OCI-LY1 (cell line): ENCODE data around the gene SCN10A.

Experiments
- H2AFZ ChIP-seq: fragments of 200-600 bp; sonication (generic), shearing (Covaris generic); 2 replicates; pipeline ENCODE4 v1.6.0; 2014; ENCODE audit warnings: antibody characterized with exemption, mild to moderate bottlenecking, low read length
- H3F3A ChIP-seq: fragments of 200-600 bp; sonication (generic), shearing (Covaris generic); 2 replicates; pipeline ENCODE4 v1.6.0; 2014; ENCODE audit warnings: mild to moderate bottlenecking, antibody characterized with exemption, low read length, moderate library complexity; ENCODE audit not compliant: insufficient read depth
- H3K27ac ChIP-seq: fragments of 200-600 bp; sonication (generic); 2 replicates; pipeline ENCODE4 v1.5.1; 2014; ENCODE audit warnings: low read length, mixed run types, mild to moderate bottlenecking, low read depth; ENCODE audit not compliant: poor library complexity, severe bottlenecking
- H3K27me3 ChIP-seq: fragments of 200-600 bp; sonication (generic); 2 replicates; pipeline ENCODE4 v1.6.0; 2014; ENCODE audit warnings: antibody characterized with exemption, mild to moderate bottlenecking, low read length, moderate library complexity; ENCODE audit not compliant: insufficient read depth
- H3K36me3 ChIP-seq: fragments of 200-600 bp; sonication (generic); 2 replicates; pipeline ENCODE4 v1.6.1; 2014; ENCODE audit warnings: mild to moderate bottlenecking, antibody characterized with exemption, low read length, moderate library complexity, mixed read lengths; ENCODE audit not compliant: insufficient read depth
- H3K4me1 ChIP-seq: fragments of 200-600 bp; sonication (generic); 2 replicates; pipeline ENCODE4 v1.5.1; 2014; ENCODE audit warnings: mild to moderate bottlenecking, low read length, moderate library complexity; ENCODE audit not compliant: insufficient read depth, severe bottlenecking
- H3K4me2 ChIP-seq: fragments of 200-600 bp; sonication (generic), shearing (Covaris generic); 2 replicates; pipeline ENCODE4 v1.6.1; 2014; ENCODE audit warnings: low read length
- H3K4me3 ChIP-seq: fragments of 200-600 bp; sonication (generic); 2 replicates; pipeline ENCODE4 v1.5.1; 2014; ENCODE audit warnings: low read length, low read depth, mild to moderate bottlenecking, mixed read lengths; ENCODE audit not compliant: poor library complexity, severe bottlenecking
- H3K79me2 ChIP-seq: fragments of 200-600 bp; shearing (Covaris generic); 2 replicates; pipeline ENCODE4 v1.6.1; 2016; ENCODE audit warnings: mixed run types, low read length, mixed read lengths; ENCODE audit not compliant: insufficient read depth
- H3K9ac ChIP-seq: fragments of 200-600 bp; sonication (generic), shearing (Covaris generic); 2 replicates; pipeline ENCODE4 v1.6.1; 2014; ENCODE audit warnings: mild to moderate bottlenecking, low read length, mixed read lengths
- H3K9me2 ChIP-seq: fragments of 200-600 bp; sonication (generic), shearing (Covaris generic); 2 replicates; pipeline ENCODE4 v1.6.1; 2014; ENCODE audit warnings: low read depth, mild to moderate bottlenecking, low read length, mixed read lengths
- H3K9me3 ChIP-seq: fragments of 200-600 bp; shearing (Covaris generic); 2 replicates; pipeline ENCODE4 v1.6.1; 2014; ENCODE audit warnings: low read length, mixed read lengths
- H4K20me1 ChIP-seq: fragments of 200-600 bp; sonication (generic), shearing (Covaris generic); 2 replicates; pipeline ENCODE4 v1.6.0; 2016; ENCODE audit warnings: mild to moderate bottlenecking, low read length; ENCODE audit not compliant: insufficient read depth
- EZH2 ChIP-seq: fragments of 200-600 bp; sonication (generic), shearing (Covaris generic); IDR thresholded peaks from 2 replicates; pipeline ENCODE4 v1.8.0; 2017; ENCODE audit warnings: borderline replicate concordance, mixed run types, mild to moderate bottlenecking, antibody characterized with exemption, low read length, moderate library complexity, mixed read lengths
- TF ChIP-seq, protein P1 (sequence below): fragments of 200-600 bp; sonication (generic), shearing (Covaris generic); IDR thresholded peaks from 2 replicates; pipeline ENCODE4 v1.5.1; 2017; ENCODE audit warnings: mild to moderate bottlenecking, antibody characterized with exemption, low read length, moderate library complexity, mixed read lengths

The SCN10A gene

DNA sequence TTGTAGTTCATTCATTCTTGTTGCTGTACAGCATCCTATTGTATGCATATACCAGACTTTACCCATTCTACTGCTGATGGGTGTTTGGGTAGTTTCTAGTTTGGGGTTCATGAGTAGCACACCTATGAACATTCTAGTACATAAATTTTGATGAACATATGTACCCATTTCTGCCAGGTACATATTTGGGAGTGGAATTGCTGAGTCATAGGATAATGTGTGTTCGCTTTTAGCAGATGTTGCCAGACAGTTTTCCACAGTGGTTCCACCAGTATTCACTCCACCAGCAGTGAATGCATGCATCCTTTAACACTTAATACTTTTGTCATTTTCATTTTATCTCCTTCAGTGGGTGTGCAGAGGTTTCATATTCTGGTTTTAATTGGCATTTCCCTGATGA lies 163.1 kb downstream of the SCN10A start:
- H3F3A ChIP-seq, result no peaks in the 10 kb centered on the region
- no peaks in the 10 kb centered on the region for H3K79me2 ChIP-seq
- H3K4me3 ChIP-seq, result no peak overlapping the region
- H3K9ac ChIP-seq, result no peak overlapping the region
- TF ChIP-seq, protein P1, sequence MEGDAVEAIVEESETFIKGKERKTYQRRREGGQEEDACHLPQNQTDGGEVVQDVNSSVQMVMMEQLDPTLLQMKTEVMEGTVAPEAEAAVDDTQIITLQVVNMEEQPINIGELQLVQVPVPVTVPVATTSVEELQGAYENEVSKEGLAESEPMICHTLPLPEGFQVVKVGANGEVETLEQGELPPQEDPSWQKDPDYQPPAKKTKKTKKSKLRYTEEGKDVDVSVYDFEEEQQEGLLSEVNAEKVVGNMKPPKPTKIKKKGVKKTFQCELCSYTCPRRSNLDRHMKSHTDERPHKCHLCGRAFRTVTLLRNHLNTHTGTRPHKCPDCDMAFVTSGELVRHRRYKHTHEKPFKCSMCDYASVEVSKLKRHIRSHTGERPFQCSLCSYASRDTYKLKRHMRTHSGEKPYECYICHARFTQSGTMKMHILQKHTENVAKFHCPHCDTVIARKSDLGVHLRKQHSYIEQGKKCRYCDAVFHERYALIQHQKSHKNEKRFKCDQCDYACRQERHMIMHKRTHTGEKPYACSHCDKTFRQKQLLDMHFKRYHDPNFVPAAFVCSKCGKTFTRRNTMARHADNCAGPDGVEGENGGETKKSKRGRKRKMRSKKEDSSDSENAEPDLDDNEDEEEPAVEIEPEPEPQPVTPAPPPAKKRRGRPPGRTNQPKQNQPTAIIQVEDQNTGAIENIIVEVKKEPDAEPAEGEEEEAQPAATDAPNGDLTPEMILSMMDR, result no peak
- TF ChIP-seq EZH2, result no peak
- no peaks in the 10 kb centered on the region for H3K27me3 ChIP-seq
- no peak overlapping the region for H3K27ac ChIP-seq
- H3K9me3 ChIP-seq, result no peaks in the 10 kb centered on the region
- H3K9me2 ChIP-seq, result no peaks in the 10 kb centered on the region
- H4K20me1 ChIP-seq, result no peaks in the 10 kb centered on the region
- H2AFZ ChIP-seq, result no peak overlapping the region
- H3K4me2 ChIP-seq, result no peak overlapping the region
- no peaks in the 10 kb centered on the region for H3K36me3 ChIP-seq
- peaks cover 9% of the 10 kb centered on the region for H3K4me1 ChIP-seq

DNA sequence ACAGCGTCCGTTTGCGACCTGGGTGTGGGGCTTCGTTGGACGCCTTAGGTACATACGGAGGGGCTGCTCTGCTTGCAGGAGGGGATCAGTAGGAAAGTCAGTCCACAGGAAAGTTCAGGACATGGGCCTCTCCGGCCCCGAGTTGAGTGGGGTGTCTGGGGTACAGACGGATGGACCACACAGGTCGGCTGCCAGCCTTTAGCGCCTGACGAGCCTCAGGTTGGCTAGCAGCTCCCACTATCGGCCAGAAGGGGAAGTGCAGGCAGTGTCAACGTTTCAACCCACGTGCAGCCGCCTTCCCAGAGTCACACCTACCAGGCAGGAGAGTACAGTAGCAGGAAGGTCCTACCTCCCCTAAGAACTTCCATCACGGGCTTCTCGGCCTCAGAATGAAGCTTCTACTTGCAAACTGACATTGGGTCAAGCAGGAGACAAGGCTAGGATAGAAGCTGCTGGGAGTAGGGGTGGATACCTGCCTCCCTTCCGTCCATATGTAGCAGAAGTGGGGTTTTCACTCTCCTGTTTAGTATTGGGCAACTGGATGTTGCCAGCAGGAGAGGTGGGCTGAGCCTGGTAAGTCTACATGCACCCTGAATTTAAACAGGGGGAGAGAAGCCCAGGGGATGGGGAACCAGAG lies 164.7 kb downstream of the SCN10A start:
- no peaks in the 10 kb centered on the region for H3K79me2 ChIP-seq
- H3K9ac ChIP-seq, result no peak overlapping the region
- H3K27me3 ChIP-seq, result no peaks in the 10 kb centered on the region
- H2AFZ ChIP-seq, result no peak overlapping the region
- H3K4me3 ChIP-seq, result no peak overlapping the region
- H3K27ac ChIP-seq, result no peak overlapping the region
- no peak overlapping the region; the same call in 1 of the 2 replicates for H3K4me2 ChIP-seq
- H3K36me3 ChIP-seq, result no peaks in the 10 kb centered on the region
- TF ChIP-seq EZH2, result no peak
- TF ChIP-seq, protein P1, result peak; percentile 86
- H3K4me1 ChIP-seq, result peaks cover 9% of the 10 kb centered on the region
- H4K20me1 ChIP-seq, result no peaks in the 10 kb centered on the region
- no peaks in the 10 kb centered on the region for H3K9me2 ChIP-seq
- no peaks in the 10 kb centered on the region for H3K9me3 ChIP-seq
- H3F3A ChIP-seq, result no peaks in the 10 kb centered on the region

DNA sequence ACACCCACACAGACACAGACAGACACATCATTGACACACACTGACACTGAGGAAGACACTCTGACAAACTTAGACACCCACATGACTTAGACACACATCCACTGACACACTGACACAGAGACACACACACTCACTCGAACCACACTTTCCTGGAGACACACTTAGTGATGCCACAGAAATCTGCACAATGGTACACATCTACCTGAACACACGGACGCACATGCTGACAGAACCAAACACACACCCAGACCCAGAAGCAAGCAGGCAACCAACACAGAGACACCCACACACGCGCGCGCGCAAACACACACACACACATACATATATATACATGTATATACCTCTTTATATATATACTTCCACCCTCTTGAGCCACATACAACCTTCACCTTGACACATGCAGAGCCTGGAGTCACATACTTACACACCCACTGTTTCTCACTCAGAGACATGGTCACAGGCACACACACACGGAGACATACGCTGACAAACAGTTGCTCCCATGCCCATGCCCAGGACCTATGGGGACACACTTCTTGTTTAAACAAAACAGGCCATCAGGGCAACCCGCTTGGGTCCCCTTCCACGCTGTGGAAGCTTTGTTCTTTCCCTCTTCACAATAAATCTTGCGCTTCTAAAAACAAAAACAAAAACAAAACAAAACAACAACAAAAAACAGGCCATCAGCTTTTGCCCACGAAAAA lies 165.6 kb downstream of the SCN10A start:
- Histone ChIP-seq H3K9ac (no peak overlapping the region), H3K27ac (no peak overlapping the region), H3K36me3 (no peaks in the 10 kb centered on the region), H2AFZ (no peak overlapping the region), H3K9me2 (no peaks in the 10 kb centered on the region), H3K27me3 (no peaks in the 10 kb centered on the region), H3F3A (no peaks in the 10 kb centered on the region), H3K4me1 (peaks cover 9% of the 10 kb centered on the region), H4K20me1 (no peaks in the 10 kb centered on the region), H3K4me2 (peak overlapping the region; percentile 76), H3K79me2 (no peaks in the 10 kb centered on the region), H3K4me3 (peak overlapping the region; percentile 56), H3K9me3 (no peaks in the 10 kb centered on the region)
- TF ChIP-seq, protein P1, result no peak
- TF ChIP-seq EZH2, result no peak
